ENCODE data around the gene TMEM11. TPM values are rescaled to one million over a fixed set of nuclear protein-coding genes. Genes with fewer than 3 reads are reported as not detected.

The TMEM11 gene
- total RNA-seq, 4 donors from 2014 or later, result 25.6 to 38.0 (median 33.8) TPM

DNA sequence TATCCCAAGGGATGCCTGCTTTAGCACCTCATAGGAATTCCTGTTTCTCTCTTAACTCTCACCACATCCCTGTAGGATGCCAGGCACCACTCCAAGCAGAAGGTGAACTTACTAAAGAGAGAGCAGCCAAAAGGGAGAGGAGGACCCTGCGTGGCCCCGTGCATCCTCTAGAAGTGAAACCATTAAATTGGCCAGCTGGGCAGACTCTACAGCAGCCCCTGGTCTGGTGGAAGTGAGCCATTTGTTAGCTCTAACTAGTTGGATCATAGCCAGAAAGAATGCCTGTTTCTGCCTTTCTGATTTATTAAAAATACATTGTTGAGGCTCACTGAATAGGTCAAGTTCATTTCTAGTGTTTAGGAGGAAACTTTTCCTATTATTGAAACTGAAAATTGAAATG lies 22.3 kb downstream of the TMEM11 start:
- Histone ChIP-seq H3K4me1 (peaks cover 31% of the 10 kb centered on the region), H3K27me3 (no peaks in the 10 kb centered on the region), H3K27ac (no peak overlapping the region), H3K36me3 (peaks cover 22% of the 10 kb centered on the region), H3K4me3 (no peak overlapping the region), H3K9me3 (no peaks in the 10 kb centered on the region)
- no peak for DNase-seq (ENCODE audit: low spot score in 2 of 2)
- WGBS, result 75% methylated on average over 2 of the region's 2 CpGs
- TF ChIP-seq POLR2A (IDR thresholded peaks at IDR 0.05) (no peak), POLR2AphosphoS5 (IDR thresholded peaks at IDR 0.05) (no peak), EP300 (IDR thresholded peaks at IDR 0.05) (no peak)
- TF ChIP-seq, protein P1, sequence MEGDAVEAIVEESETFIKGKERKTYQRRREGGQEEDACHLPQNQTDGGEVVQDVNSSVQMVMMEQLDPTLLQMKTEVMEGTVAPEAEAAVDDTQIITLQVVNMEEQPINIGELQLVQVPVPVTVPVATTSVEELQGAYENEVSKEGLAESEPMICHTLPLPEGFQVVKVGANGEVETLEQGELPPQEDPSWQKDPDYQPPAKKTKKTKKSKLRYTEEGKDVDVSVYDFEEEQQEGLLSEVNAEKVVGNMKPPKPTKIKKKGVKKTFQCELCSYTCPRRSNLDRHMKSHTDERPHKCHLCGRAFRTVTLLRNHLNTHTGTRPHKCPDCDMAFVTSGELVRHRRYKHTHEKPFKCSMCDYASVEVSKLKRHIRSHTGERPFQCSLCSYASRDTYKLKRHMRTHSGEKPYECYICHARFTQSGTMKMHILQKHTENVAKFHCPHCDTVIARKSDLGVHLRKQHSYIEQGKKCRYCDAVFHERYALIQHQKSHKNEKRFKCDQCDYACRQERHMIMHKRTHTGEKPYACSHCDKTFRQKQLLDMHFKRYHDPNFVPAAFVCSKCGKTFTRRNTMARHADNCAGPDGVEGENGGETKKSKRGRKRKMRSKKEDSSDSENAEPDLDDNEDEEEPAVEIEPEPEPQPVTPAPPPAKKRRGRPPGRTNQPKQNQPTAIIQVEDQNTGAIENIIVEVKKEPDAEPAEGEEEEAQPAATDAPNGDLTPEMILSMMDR (IDR thresholded peaks at IDR 0.05), result no peak

- H3K36me3 ChIP-seq, result peaks cover 37% of the 10 kb centered on the region
- 87% methylated on average over 6 of the region's 6 CpGs for WGBS
- H3K27me3 ChIP-seq, result no peaks in the 10 kb centered on the region
- peaks cover 16% of the 10 kb centered on the region for H3K4me1 ChIP-seq
- H3K9me3 ChIP-seq, result no peaks in the 10 kb centered on the region
- TF ChIP-seq POLR2A (IDR thresholded peaks at IDR 0.05) (no peak), POLR2AphosphoS5 (IDR thresholded peaks at IDR 0.05) (no peak), EP300 (IDR thresholded peaks at IDR 0.05) (no peak)
- TF ChIP-seq, protein P1 (IDR thresholded peaks at IDR 0.05), result no peak
- no peak overlapping the region for H3K27ac ChIP-seq
- H3K4me3 ChIP-seq, result no peak overlapping the region
- no peak for DNase-seq (ENCODE audit: low spot score in 2 of 2)
These were observed 23.9 kb downstream of the TMEM11 start for GRCh38 chr17:21190078-21190477.

DNA sequence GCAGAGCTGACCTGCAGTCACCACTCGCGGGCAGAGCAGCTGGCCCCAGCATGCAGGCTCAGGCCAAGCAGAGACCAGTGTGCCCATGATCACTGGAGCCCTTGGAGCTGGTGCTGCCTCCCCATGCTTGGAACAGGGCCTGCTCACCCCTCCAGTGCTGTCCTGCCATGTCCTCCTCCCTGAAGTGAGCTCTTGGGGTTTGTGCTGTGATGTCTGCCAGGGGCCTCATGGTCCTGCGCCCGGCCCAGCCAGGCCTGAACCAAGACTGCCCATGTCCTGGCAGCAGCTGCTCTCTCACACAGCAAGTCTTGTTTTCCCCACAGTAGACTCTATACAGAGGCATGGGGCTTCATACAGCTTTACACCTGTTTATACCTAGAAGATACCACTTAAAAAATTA lies 24.6 kb downstream of the TMEM11 start:
- WGBS, result 95% methylated on average over 2 of the region's 4 CpGs
- H3K4me1 ChIP-seq, result peaks cover 9% of the 10 kb centered on the region
- DNase-seq (ENCODE audit: low spot score in 2 of 2), result no peak
- H3K4me3 ChIP-seq, result no peak overlapping the region
- no peak overlapping the region for H3K27ac ChIP-seq
- H3K27me3 ChIP-seq, result no peaks in the 10 kb centered on the region
- H3K9me3 ChIP-seq, result no peaks in the 10 kb centered on the region
- H3K36me3 ChIP-seq, result peaks cover 44% of the 10 kb centered on the region
- no peak for TF ChIP-seq POLR2A (IDR thresholded peaks at IDR 0.05)
- TF ChIP-seq, protein P1 (IDR thresholded peaks at IDR 0.05), result no peak
- TF ChIP-seq POLR2AphosphoS5 (IDR thresholded peaks at IDR 0.05), result no peak
- TF ChIP-seq EP300 (IDR thresholded peaks at IDR 0.05), result no peak

- Histone ChIP-seq H3K9me3 (no peaks in the 10 kb centered on the region), H3K4me3 (no peak overlapping the region), H3K27ac (no peak overlapping the region), H3K36me3 (peaks cover 54% of the 10 kb centered on the region), H3K27me3 (no peaks in the 10 kb centered on the region), H3K4me1 (no peaks in the 10 kb centered on the region)
- WGBS, result 77% methylated on average over 6 of the region's 6 CpGs
- no peak for DNase-seq (ENCODE audit: low spot score in 2 of 2)
- TF ChIP-seq, protein P1 (IDR thresholded peaks at IDR 0.05), result no peak
- no peak for TF ChIP-seq EP300 (IDR thresholded peaks at IDR 0.05)
- TF ChIP-seq POLR2AphosphoS5 (IDR thresholded peaks at IDR 0.05), result no peak
- TF ChIP-seq POLR2A (IDR thresholded peaks at IDR 0.05), result no peak
These were observed 27.4 kb downstream of the TMEM11 start for GRCh38 chr17:21186399-21187187.

GRCh38 chr17:21185061-21185460 lies 28.9 kb downstream of the TMEM11 start:
- Histone ChIP-seq H3K36me3 (peaks cover 44% of the 10 kb centered on the region), H3K4me1 (no peaks in the 10 kb centered on the region), H3K9me3 (no peaks in the 10 kb centered on the region), H3K4me3 (no peak overlapping the region), H3K27ac (no peak overlapping the region), H3K27me3 (no peaks in the 10 kb centered on the region)
- DNase-seq (ENCODE audit: low spot score in 2 of 2), result no peak
- 100% methylated on average over 1 of the region's 1 CpG for WGBS
- TF ChIP-seq EP300 (IDR thresholded peaks at IDR 0.05), result no peak
- TF ChIP-seq POLR2AphosphoS5 (IDR thresholded peaks at IDR 0.05), result no peak
- no peak for TF ChIP-seq POLR2A (IDR thresholded peaks at IDR 0.05)
- TF ChIP-seq, protein P1 (IDR thresholded peaks at IDR 0.05), result no peak
